HL-60/S4 treated with phorbol 12-myristate 13-acetate at 8.2 ng/mL for 4 days and 3 days (cell line): Measurements from ENCODE around the gene LIPC.

ENCODE experiments used
- in situ Hi-C: fragments of 300-500 bp; cut with MboI; formaldehyde crosslinking; loops from 2 replicates; pipeline ENCODE4 v1.15.0; 2022; ENCODE audit warnings: low sequenced_read_pairs

The LIPC gene

GRCh38 chr15:58530056-58530590 is 98.3 kb downstream of the LIPC start:
- in situ Hi-C loops: no loop called here

- in situ Hi-C loops: no loop called here
Measured at GRCh38 chr15:58532126-58532525, 100.3 kb downstream of the LIPC start.

GRCh38 chr15:58534556-58534955 is 102.8 kb downstream of the LIPC start:
- in situ Hi-C loops: no loop called here

- in situ Hi-C loops: no loop called here
Measured at GRCh38 chr15:58535337-58535736, 103.5 kb downstream of the LIPC start.

GRCh38 chr15:58535894-58536293 is 104.1 kb downstream of the LIPC start:
- in situ Hi-C loops: no loop called here

- in situ Hi-C loops: no loop called here
Measured at GRCh38 chr15:58536414-58536813, 104.6 kb downstream of the LIPC start.

GRCh38 chr15:58537033-58537432 is 105.2 kb downstream of the LIPC start:
- in situ Hi-C loops: no loop called here

GRCh38 chr15:58538225-58538727 is 106.5 kb downstream of the LIPC start:
- in situ Hi-C loops: no loop called here

- in situ Hi-C loops: no loop called here
Measured at GRCh38 chr15:58538901-58539300, 107.1 kb downstream of the LIPC start.

GRCh38 chr15:58539548-58539947 is 107.8 kb downstream of the LIPC start:
- in situ Hi-C loops: no loop called here

GRCh38 chr15:58541410-58542087 is 109.8 kb downstream of the LIPC start:
- in situ Hi-C loops: no loop called here

- in situ Hi-C loops: no loop called here
Measured at GRCh38 chr15:58543664-58544335, 112.0 kb downstream of the LIPC start.

- in situ Hi-C loops: no loop called here
Measured at GRCh38 chr15:58544756-58545155, 113.0 kb downstream of the LIPC start.

GRCh38 chr15:58545307-58546065 is 113.7 kb downstream of the LIPC start:
- in situ Hi-C loops: no loop called here

GRCh38 chr15:58546066-58546591 is 114.3 kb downstream of the LIPC start:
- in situ Hi-C loops: no loop called here

GRCh38 chr15:58546635-58547627 is 115.1 kb downstream of the LIPC start:
- in situ Hi-C loops: no loop called here

- in situ Hi-C loops: no loop called here
Measured at GRCh38 chr15:58547628-58548307, 116.0 kb downstream of the LIPC start.

- in situ Hi-C loops: no loop called here
Measured at GRCh38 chr15:58548308-58549012, 116.7 kb downstream of the LIPC start.
